Glutamatergic neuron (in vitro differentiated cells): ENCODE results near the gene CADM2. TPM values are rescaled to one million over a fixed set of nuclear protein-coding genes. Genes with fewer than 3 reads are reported as not detected.

ENCODE experiments used
- DNase-seq: peaks from one replicate; pipeline ENCODE4 v3.0.0; 2022
- H3K27ac Mint-ChIP-seq: one replicate; pipeline ENCODE4 v1.8.0; 2020; ENCODE audit warnings: mild to moderate bottlenecking, mixed read lengths, inconsistent platforms; ENCODE audit not compliant: unreplicated experiment
- H3K27me3 Mint-ChIP-seq: one replicate; pipeline ENCODE4 v1.8.0; 2020; ENCODE audit warnings: mild to moderate bottlenecking, moderate library complexity, mixed read lengths, inconsistent platforms; ENCODE audit not compliant: unreplicated experiment
- H3K36me3 Mint-ChIP-seq: one replicate; pipeline ENCODE4 v1.8.0; 2020; ENCODE audit warnings: mild to moderate bottlenecking, mixed read lengths, inconsistent platforms; ENCODE audit not compliant: unreplicated experiment
- H3K4me1 Mint-ChIP-seq: one replicate; pipeline ENCODE4 v1.8.0; 2020; ENCODE audit warnings: mild to moderate bottlenecking, low read depth, mixed read lengths, inconsistent platforms; ENCODE audit not compliant: unreplicated experiment
- H3K4me3 Mint-ChIP-seq: one replicate; pipeline ENCODE4 v1.8.0; 2020; ENCODE audit warnings: mild to moderate bottlenecking, mixed read lengths, inconsistent platforms; ENCODE audit not compliant: unreplicated experiment
- H3K9me3 Mint-ChIP-seq: one replicate; pipeline ENCODE4 v1.8.0; 2020; ENCODE audit warnings: mild to moderate bottlenecking, moderate library complexity, mixed read lengths, inconsistent platforms; ENCODE audit not compliant: unreplicated experiment
- total RNA-seq: library from RNA; stranded (reverse); fragmentation: NEBNext Ultra II Directional; extraction: Animal tissue kit (Norgen Biotek cat#: 25700); gene quantifications from one replicate; pipeline ENCODE4 v1.2.1, GENCODE V29; 2021; ENCODE audit not compliant: unreplicated experiment
- TF ChIP-seq, protein P1 (sequence below): fragments of 200-600 bp; sonication (generic); IDR thresholded peaks from one replicate; pipeline ENCODE4 v1.5.0; 2021; ENCODE audit not compliant: partially characterized antibody, unreplicated experiment

The CADM2 gene
- total RNA-seq, 1 donor from 2014 or later: 233 TPM

DNA sequence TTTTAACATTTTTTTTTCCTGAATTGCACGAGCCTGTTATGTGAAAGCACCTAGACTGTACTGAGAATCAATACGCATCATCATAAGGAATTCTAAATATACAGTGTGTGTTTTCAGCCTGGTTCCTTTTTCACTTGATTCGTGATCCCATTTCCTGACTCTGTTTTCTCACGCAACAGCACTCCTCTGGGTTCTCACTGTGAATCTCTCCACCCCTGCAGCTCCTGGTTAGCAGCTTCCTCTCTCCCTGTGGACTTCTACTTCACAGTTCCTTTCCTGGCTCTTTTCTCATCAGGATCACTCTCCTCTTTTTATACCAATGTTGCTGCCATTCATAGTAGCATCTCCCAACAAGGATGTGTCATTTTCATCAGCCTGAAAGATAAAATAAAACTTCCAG lies 297.2 kb downstream of the CADM2 start:
- Mint-ChIP-seq H3K9me3 (no peaks in the 10 kb centered on the region), H3K4me1 (peaks cover 28% of the 10 kb centered on the region), H3K27me3 (peaks cover 2% of the 10 kb centered on the region), H3K4me3 (no peak overlapping the region), H3K27ac (no peak overlapping the region), H3K36me3 (no peaks in the 10 kb centered on the region)
- DNase-seq: no peak
- TF ChIP-seq, protein P1, sequence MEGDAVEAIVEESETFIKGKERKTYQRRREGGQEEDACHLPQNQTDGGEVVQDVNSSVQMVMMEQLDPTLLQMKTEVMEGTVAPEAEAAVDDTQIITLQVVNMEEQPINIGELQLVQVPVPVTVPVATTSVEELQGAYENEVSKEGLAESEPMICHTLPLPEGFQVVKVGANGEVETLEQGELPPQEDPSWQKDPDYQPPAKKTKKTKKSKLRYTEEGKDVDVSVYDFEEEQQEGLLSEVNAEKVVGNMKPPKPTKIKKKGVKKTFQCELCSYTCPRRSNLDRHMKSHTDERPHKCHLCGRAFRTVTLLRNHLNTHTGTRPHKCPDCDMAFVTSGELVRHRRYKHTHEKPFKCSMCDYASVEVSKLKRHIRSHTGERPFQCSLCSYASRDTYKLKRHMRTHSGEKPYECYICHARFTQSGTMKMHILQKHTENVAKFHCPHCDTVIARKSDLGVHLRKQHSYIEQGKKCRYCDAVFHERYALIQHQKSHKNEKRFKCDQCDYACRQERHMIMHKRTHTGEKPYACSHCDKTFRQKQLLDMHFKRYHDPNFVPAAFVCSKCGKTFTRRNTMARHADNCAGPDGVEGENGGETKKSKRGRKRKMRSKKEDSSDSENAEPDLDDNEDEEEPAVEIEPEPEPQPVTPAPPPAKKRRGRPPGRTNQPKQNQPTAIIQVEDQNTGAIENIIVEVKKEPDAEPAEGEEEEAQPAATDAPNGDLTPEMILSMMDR: no peak

DNA sequence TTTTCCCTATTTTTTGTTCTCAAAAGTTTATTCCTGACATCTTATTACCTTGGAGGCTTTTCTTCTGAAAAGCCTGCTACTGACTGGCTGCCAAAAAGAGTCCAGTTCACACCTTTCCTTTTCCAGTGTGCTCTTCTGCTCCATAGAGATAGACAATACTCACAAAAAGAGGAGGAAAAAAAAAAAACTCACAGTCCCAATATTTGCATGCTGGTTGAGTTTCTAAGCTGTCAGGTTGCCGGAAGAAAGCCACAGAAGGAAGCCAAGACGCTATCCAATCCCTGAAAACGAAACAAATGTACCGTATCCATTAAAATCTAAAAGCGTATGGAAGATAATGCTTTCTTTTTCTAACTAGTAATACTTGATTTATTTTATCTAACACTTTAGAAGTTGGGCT lies 299.5 kb downstream of the CADM2 start:
- DNase-seq: no peak
- H3K4me3 Mint-ChIP-seq: no peak overlapping the region
- no peak overlapping the region for H3K27ac Mint-ChIP-seq
- H3K9me3 Mint-ChIP-seq: no peaks in the 10 kb centered on the region
- no peaks in the 10 kb centered on the region for H3K36me3 Mint-ChIP-seq
- peaks cover 2% of the 10 kb centered on the region for H3K27me3 Mint-ChIP-seq
- peaks cover 20% of the 10 kb centered on the region for H3K4me1 Mint-ChIP-seq
- TF ChIP-seq, protein P1: no peak

DNA sequence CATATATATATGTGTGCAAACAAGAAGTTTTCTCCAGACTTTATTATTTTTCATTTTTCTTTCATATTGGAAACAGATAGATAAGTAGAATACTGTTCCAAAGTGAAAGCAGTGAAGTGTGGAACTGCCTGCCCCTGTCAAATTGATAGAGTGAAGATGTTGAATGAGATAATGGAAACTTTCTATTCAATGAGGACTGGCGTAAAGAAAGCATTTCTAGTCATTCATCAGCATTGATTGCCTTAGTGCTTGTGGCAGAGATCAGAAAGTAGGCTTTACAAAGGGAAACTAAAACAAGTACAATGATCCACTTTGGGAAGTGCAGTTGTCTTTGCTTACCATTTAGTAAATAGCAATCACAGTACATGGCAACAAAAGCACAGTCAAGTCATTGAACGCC lies 300.0 kb downstream of the CADM2 start:
- H3K27ac Mint-ChIP-seq: no peak overlapping the region
- no peak for DNase-seq

DNA sequence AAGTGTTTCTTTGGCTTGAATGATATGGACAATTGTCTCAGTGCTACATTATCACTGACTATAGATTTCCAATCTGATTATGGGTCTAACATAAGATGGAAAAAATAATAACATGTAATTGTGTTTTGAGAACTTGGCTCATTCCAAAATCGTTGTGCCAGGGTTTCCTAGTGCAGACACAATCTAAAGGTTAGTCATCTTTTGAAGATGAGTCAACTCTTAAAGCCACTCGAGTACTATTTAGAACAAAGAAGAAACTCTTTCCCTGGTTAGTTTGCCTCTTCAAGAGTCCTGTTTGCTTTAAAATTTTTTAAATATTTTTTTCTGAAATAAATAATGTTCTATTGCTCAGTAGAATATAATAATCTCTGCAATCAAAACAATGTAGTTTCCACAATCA lies 301.0 kb downstream of the CADM2 start:
- Mint-ChIP-seq H3K4me1 (peaks cover 17% of the 10 kb centered on the region), H3K27ac (no peak overlapping the region), H3K9me3 (no peaks in the 10 kb centered on the region), H3K4me3 (no peak overlapping the region), H3K27me3 (peaks cover 2% of the 10 kb centered on the region), H3K36me3 (no peaks in the 10 kb centered on the region)
- DNase-seq: no peak
- TF ChIP-seq, protein P1: no peak

More for the DNA sequence above, 300.0 kb downstream of the CADM2 start:
- Mint-ChIP-seq H3K27me3 (peaks cover 2% of the 10 kb centered on the region), H3K4me3 (no peak overlapping the region), H3K36me3 (no peaks in the 10 kb centered on the region), H3K9me3 (no peaks in the 10 kb centered on the region), H3K4me1 (peaks cover 17% of the 10 kb centered on the region)
- TF ChIP-seq, protein P1: no peak

DNA sequence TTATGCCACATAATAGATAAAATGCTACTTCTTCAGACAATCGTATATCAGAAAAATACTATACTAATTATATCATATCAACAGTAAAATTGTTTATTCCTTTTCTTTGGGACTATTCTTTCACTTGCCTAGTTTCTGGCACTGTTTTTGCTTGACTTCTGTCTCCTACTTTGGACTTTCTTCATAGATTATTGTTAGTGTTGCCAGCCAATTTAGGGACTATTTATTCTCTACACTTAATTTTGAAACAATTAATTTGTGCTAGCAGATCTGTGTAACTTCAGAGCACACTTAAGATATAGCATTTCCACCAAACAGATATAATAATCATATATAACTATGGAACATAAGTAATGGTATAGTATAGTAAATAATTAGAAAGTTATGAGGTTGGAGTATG lies 305.6 kb downstream of the CADM2 start:
- Mint-ChIP-seq H3K27me3 (peaks cover 2% of the 10 kb centered on the region), H3K27ac (no peak overlapping the region), H3K4me3 (no peak overlapping the region), H3K9me3 (no peaks in the 10 kb centered on the region), H3K36me3 (no peaks in the 10 kb centered on the region), H3K4me1 (peaks cover 9% of the 10 kb centered on the region)
- DNase-seq: no peak
- TF ChIP-seq, protein P1: no peak
